ENCODE measurements around the gene DNAAF1.
"Not testable (repeated sequence)": the region's sequence is repeated elsewhere in the genome, so short reads cannot be mapped to it uniquely, and the experiment has no call there.

DNAAF1 gene

GRCh38 chr16:84214451-84215066 lies 69.5 kb downstream of the DNAAF1 start:
- DNase-seq, result no peak

- DNase-seq, result no peak
Observed at GRCh38 chr16:84215531-84215930, 70.4 kb downstream of the DNAAF1 start.

GRCh38 chr16:84216144-84216543 lies 71.0 kb downstream of the DNAAF1 start:
- DNase-seq, result not testable (repeated sequence)

- no peak for DNase-seq
Observed at GRCh38 chr16:84218176-84218823, 73.2 kb downstream of the DNAAF1 start.

GRCh38 chr16:84218956-84219355 lies 73.8 kb downstream of the DNAAF1 start:
- DNase-seq, result no peak

- DNase-seq, result no peak
Observed at GRCh38 chr16:84220851-84221250, 75.7 kb downstream of the DNAAF1 start.

GRCh38 chr16:84223456-84223855 lies 78.3 kb downstream of the DNAAF1 start:
- DNase-seq, result no peak

GRCh38 chr16:84224554-84224953 lies 79.4 kb downstream of the DNAAF1 start:
- DNase-seq, result no peak

- DNase-seq, result no peak
Observed at GRCh38 chr16:84225126-84225525, 80.0 kb downstream of the DNAAF1 start.

- no peak for DNase-seq
Observed at GRCh38 chr16:84225571-84225970, 80.5 kb downstream of the DNAAF1 start.

- no peak for DNase-seq
Observed at GRCh38 chr16:84226026-84226425, 80.9 kb downstream of the DNAAF1 start.
